ENCODE results near the gene TMPRSS11D. TPM values are rescaled to one million over a fixed set of nuclear protein-coding genes. Genes with fewer than 3 reads are reported as not detected.

TMPRSS11D gene
- total RNA-seq, 1 experiment from 2014 or later = not detected

DNA sequence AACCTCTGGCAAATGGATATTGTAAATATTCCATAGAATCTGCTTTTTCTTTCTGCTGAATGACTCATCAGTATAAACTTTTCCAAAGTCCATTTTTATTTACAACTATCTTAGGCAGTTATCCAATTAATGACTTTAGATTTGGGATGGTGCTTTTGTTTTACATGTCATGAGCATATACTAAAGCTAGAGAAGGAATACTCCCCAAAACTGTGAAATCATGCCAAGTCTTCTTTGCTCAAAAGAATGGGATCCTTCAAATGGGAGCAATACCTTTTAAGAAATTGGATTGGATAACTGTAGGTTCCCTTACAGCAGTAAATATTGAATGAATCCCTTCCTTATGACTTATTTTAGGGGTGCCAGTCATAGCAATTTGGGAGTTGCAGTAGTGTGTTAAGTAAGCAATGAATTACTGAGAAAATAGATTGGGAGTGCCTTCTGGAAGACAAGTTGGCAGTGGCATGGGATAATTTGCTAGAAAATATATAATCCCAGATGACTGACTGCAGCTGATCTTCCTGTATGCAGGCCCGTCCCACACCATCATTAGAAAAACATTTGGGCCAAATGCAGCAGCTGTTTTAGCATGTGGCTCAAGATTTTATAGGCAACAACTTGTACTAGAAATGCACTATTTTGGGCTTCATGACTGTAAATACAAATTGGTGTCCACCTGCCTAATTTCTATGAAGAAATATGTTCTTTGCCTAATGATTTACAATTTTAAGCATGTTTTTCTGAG, 2.8 kb downstream of the TMPRSS11D start:
- H2AK5ac ChIP-seq (ENCODE audit: insufficient read length, low read length) = no peak overlapping the region
- H3K9me3 Mint-ChIP-seq = no peaks in the 10 kb centered on the region
- H3K27me3 Mint-ChIP-seq (ENCODE audit: low read depth) = no peaks in the 10 kb centered on the region

More for the DNA sequence above, 2.8 kb downstream of the TMPRSS11D start:
- H3K27ac ChIP-seq (ENCODE audit: insufficient read length, low read depth, low read length) = no peak overlapping the region
- no peak overlapping the region for H2BK12ac ChIP-seq (ENCODE audit: insufficient read length, low read depth, low read length)
- no peak overlapping the region for H3K14ac ChIP-seq (ENCODE audit: insufficient read depth, low read length)
- Mint-ChIP-seq H3K4me1 (peaks cover 0 to 8% of the 10 kb centered on the region in 2 experiments; a peak in 2 of 4 replicates), H3K4me3 (no peak overlapping the region), H3K36me3 (ENCODE audit: insufficient read depth in 1 of 3, low read depth in 3 of 3) (no peaks in the 10 kb centered on the region), H3K27ac (no peak overlapping the region)
- H3K79me1 ChIP-seq (ENCODE audit: insufficient read depth, low read depth, low read length, poor library complexity, severe bottlenecking) = no peaks in the 10 kb centered on the region
- no peak overlapping the region for H3T11ph ChIP-seq (ENCODE audit: low read length)
- H4K20me1 ChIP-seq (ENCODE audit: control insufficient read depth, insufficient read depth, insufficient read length) = no peaks in the 10 kb centered on the region
- no peak overlapping the region for H2BK15ac ChIP-seq (ENCODE audit: low read depth, low read length)
- H3K18ac ChIP-seq (ENCODE audit: insufficient read length, low read depth, low read length) = no peak overlapping the region
- H2BK5ac ChIP-seq (ENCODE audit: insufficient read length, low read length) = no peak overlapping the region
- no peak overlapping the region for H3K56ac ChIP-seq (ENCODE audit: insufficient read length, low read depth, low read length)
- H4K5ac ChIP-seq (ENCODE audit: insufficient read length, low read depth, low read length) = no peak overlapping the region
- no peak overlapping the region for H2BK20ac ChIP-seq (ENCODE audit: low read depth, low read length, poor library complexity, severe bottlenecking)
- no peak overlapping the region for H3K4ac ChIP-seq (ENCODE audit: low read depth, low read length)
- H2AFZ ChIP-seq (ENCODE audit: low read length) = no peak overlapping the region
- no CpG with 5 or more reads among the region's 1 CpG for WGBS (ENCODE audit: extremely low coverage, insufficient read length, low lambda C conversion rate)
- no peak overlapping the region for H4K8ac ChIP-seq (replicated peaks; ENCODE audit: insufficient read length, low read depth, low read length)
- H3K79me2 ChIP-seq (ENCODE audit: insufficient read depth, low read length) = no peaks in the 10 kb centered on the region
- no peak overlapping the region for H3K23ac ChIP-seq (ENCODE audit: insufficient read length, low read depth, low read length)
- H3K4me2 ChIP-seq (ENCODE audit: insufficient read depth, insufficient read length, low read length) = no peak overlapping the region
- no peak overlapping the region for H2BK120ac ChIP-seq (ENCODE audit: low read depth, low read length, poor library complexity, severe bottlenecking)
- H3K9ac ChIP-seq (ENCODE audit: extremely low read depth, insufficient read length, low read length) = no peak overlapping the region
- TF ChIP-seq, protein P1, sequence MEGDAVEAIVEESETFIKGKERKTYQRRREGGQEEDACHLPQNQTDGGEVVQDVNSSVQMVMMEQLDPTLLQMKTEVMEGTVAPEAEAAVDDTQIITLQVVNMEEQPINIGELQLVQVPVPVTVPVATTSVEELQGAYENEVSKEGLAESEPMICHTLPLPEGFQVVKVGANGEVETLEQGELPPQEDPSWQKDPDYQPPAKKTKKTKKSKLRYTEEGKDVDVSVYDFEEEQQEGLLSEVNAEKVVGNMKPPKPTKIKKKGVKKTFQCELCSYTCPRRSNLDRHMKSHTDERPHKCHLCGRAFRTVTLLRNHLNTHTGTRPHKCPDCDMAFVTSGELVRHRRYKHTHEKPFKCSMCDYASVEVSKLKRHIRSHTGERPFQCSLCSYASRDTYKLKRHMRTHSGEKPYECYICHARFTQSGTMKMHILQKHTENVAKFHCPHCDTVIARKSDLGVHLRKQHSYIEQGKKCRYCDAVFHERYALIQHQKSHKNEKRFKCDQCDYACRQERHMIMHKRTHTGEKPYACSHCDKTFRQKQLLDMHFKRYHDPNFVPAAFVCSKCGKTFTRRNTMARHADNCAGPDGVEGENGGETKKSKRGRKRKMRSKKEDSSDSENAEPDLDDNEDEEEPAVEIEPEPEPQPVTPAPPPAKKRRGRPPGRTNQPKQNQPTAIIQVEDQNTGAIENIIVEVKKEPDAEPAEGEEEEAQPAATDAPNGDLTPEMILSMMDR (conservative IDR thresholded peaks at IDR 0.05) = no peak
- H3K4me1 ChIP-seq (ENCODE audit: insufficient read depth, low read length) = no peaks in the 10 kb centered on the region
- H3K23me2 ChIP-seq (ENCODE audit: insufficient read length, low read depth, low read length, poor library complexity, severe bottlenecking) = no peaks in the 10 kb centered on the region
- no peak for DNase-seq
- H3K9me3 ChIP-seq (ENCODE audit: control insufficient read depth, low read depth, low read length) = no peaks in the 10 kb centered on the region
- no peaks in the 10 kb centered on the region for H3K27me3 ChIP-seq (ENCODE audit: insufficient read depth, low read length)
- no peak overlapping the region for H4K91ac ChIP-seq (ENCODE audit: insufficient read length, low read depth, low read length)

Data from H9 (cell line).